GM21529 (cell line): ENCODE data around the gene SF3A2.

Experiments used
- ATAC-seq: cut with Tn5 transposase; IDR thresholded peaks from one replicate; pipeline ENCODE4 v1.9.1; 2021; ENCODE audit not compliant: unreplicated experiment

SF3A2 gene

DNA sequence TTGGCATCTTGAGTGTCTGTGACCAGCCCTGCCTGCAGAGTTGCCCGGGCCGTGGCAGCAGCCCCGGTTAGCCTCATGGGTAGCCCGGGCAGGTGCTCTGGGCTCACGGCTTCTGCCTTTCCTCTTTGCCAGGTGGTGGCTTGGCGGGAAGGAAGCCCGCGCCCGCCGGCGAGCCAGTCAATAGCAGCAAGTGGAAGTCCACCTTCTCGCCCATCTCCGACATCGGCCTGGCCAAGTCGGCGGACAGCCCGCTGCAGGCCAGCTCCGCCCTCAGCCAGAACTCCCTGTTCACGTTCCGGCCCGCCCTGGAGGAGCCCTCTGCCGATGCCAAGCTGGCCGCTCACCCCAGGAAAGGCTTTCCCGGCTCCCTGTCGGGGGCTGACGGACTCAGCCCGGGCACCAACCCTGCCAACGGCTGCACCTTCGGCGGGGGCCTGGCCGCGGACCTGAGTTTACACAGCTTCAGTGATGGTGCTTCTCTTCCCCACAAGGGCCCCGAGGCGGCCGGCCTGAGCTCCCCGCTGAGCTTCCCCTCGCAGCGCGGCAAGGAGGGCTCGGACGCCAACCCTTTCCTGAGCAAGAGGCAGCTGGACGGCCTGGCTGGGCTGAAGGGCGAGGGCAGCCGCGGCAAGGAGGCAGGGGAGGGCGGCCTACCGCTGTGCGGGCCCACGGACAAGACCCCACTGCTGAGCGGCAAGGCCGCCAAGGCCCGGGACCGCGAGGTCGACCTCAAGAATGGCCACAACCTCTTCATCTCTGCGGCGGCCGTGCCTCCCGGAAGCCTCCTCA lies 10.4 kb upstream of the SF3A2 start:
- no peak for ATAC-seq

DNA sequence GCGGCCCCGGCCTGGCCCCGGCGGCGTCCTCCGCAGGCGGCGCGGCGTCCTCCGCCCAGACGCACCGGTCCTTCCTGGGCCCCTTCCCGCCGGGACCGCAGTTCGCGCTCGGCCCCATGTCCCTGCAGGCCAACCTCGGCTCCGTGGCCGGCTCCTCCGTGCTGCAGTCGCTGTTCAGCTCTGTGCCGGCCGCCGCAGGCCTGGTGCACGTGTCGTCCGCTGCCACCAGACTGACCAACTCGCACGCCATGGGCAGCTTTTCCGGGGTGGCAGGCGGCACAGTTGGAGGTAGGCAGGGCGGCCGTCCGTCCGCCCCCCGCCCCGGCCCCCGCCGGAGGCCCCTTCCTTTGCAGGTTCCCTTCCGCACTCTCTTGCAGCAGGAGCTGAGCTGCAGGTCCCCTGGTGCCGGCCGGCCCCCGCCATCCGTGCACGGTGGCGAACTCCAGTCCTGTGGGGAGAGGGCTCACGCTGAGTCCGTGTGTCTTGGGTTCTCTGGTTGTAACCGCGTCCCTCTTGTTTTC lies 9.7 kb upstream of the SF3A2 start:
- no peak for ATAC-seq

DNA sequence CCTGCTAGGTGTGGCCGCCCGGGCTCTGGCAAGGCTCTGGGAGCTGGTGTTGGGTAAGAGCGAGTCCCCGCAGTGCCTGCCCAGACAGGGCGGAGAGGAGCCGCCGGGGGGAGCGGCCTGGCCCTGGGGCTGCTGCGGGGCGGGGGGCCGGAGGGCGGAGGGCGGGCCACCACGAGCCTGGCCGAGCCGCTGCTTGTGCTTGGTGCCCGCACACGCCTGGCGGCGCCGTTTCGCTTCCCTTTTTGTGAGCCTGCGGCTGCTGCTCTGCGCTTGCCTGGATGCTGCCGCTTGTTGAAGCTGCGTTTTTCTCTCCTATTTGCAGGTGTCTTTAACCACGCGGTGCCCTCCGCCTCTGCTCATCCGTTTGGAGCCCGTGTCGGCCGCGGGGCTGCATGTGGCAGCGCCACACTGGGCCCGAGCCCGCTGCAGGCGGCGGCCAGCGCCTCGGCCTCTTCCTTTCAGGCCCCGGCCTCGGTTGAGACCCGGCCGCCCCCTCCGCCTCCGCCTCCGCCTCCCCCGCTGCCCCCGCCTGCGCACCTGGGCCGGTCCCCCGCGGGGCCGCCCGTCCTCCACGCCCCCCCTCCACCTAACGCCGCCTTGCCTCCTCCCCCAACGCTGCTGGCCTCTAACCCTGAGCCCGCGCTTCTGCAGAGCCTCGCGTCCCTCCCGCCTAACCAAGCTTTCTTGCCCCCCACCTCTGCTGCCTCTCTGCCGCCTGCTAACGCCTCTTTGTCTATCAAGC lies 9.0 kb upstream of the SF3A2 start:
- no peak for ATAC-seq

DNA sequence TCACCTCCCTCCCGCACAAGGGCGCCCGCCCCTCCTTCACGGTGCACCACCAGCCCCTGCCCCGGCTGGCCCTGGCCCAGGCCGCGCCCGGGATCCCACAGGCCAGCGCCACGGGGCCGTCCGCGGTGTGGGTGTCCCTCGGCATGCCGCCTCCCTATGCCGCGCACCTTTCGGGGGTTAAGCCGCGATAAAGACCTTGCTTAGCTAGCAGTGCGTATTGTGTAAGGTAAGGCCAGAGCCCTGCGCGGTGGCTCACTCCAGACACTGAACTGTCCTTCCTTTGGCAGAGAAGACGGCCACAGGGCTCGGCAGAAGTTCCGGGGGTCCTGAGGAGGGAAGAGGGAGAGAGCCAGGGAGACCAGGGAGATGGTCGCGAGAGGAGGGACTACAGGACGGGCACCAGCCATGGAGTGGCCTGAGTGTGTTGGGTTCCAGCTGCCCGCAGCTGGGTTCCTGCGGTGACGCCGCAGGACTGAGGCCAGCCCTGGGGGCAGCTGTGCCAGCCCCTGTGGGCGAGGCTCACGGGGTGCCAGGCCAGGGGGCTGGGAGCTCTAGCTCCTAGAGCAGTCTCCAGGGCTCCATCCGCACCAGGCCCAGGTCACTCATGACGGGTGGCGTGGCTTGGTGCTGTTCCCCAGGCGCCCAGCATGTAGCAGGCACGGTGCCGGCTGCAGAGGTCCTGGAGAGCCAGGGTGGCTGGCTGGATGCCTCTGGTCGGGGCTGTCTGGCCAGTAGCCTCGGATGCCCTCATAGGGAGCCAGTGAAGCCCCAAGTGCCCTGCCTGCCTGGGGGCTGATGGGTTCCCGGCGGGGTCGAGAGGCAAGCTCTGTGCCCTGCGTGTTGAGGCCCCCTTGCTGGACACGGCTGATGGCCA lies 8.2 kb upstream of the SF3A2 start:
- ATAC-seq = no peak

DNA sequence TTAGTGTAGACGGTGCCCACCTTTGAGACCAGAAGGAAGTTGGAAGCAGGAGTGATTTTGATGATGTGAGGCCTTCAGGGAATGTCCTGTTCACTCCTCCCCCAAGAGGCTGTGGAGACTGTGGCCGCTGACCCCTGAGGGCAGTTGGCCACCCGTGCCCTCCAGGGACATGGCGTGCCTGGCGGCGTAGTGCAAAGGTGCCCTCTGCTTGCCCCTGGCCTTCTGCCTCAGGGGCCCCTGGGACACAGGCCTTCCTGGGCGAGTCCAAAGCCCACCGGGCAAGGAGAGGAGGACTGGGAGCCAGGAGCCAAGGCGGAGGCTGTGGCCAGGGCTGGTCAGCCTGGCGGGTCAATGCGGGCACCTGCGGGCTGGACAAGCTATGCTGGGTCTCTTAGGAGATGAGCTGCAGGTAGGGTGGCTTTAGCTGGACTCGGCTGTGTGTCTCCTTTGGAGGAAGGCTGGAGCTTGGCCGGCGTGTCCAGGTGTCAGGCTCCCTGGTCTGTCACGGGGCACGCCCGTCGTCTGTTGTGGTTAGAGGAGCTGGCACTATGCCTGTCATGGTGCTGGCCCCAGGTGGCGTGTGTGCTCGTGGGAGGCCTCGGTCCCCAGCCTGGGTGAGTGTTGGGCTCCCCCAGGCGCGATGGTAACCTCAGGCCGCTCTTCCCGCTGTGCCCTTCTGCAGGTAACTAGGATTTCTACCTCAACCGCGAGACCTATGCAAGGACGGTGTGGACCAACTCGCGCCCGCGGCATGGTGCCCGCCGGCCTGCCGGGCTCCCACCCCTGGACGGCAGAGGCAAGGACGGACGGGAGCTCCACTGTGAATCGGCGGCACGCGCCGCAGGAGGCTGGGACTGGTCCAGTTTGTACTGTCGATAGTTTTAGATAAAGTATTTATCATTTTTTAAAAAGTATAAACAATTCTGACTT lies 7.3 kb upstream of the SF3A2 start:
- no peak for ATAC-seq

DNA sequence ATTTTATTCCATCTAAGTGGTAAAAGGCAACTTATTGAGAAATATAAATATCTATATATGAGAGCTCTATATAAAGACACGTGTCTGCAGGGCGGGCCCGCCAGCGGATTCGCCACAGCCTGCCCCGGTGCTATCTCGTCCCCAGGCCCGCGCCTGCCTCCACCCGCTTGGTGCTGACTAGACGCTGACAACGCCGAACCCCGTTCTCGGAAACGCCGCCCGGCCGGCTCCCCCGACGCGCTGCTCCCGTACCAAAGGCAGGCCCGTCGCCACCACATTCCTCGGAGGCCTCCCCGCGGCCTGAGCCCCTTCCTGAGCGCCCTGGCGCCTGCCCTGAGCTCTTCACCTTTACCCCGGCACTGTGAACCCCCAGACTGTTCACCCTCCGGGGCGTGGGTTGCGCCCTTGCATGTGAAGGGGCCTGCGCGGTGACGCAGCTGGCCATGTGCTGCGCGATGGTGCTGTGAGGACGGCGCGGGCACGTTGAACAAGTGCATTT lies 6.5 kb upstream of the SF3A2 start:
- ATAC-seq = no peak

DNA sequence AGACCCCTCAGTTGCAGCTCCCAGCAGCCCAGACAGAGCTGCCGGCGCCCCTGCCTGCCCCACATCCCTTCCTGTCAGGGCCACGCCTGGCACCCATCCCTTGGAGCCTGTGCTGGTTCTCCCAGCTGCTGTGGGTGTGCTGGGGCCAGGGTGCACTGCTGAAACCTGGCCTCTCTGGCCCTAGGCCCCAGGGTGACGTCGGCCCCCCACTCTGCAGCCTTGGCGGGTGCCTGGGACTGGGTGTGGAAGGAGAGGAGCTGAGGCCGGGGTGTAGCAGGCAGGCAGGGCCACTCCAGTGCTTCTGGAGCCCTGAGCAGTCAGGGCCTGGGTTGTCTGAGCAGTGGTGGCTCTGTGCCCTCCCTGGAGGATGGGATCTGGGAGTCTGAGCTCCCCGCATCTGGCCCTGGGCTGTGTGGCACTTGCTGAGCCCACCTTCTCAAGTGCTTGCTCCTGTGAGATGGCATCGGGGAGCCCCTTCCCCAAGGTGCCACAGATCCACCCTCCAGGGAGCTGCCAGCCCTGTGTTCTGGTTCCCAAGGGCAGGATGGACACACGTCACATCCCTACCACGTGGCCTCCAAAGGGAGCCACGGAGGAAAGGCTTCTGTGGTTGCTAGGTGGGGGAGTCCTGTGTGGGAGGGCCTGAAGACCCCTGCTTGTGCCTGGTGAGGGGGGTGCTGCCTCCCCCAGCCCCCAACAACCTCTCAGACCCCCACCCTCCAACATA lies 5.7 kb upstream of the SF3A2 start:
- ATAC-seq = no peak

DNA sequence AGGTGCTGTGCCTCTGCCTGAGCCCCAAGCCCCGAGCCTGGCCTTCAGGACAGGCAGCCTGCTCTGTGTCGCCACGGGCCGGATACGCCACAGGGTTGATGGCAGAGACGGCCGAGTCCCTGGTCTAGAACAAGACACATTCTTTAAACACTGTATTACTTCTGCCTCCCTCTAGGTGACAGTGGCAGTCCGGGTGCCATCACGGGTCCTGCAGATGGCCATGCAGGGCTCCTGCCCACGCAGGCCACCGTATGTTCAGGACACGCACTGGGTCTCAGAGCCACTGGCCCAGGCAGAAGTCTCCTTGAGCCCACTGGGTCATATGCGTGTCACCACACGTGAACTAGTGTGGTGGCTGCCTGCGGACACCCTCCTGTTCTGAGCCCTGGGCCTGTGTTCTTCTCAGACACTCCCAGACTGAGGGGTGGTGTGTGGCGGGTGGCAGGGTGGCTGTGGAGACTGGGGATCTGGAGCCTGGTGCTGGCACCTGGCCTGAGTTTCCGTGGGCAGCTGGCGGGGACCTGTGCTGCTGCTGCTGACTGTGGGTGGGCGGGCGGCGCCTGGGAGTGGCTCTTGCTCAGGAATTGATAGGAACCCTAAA lies 4.9 kb upstream of the SF3A2 start:
- no peak for ATAC-seq

DNA sequence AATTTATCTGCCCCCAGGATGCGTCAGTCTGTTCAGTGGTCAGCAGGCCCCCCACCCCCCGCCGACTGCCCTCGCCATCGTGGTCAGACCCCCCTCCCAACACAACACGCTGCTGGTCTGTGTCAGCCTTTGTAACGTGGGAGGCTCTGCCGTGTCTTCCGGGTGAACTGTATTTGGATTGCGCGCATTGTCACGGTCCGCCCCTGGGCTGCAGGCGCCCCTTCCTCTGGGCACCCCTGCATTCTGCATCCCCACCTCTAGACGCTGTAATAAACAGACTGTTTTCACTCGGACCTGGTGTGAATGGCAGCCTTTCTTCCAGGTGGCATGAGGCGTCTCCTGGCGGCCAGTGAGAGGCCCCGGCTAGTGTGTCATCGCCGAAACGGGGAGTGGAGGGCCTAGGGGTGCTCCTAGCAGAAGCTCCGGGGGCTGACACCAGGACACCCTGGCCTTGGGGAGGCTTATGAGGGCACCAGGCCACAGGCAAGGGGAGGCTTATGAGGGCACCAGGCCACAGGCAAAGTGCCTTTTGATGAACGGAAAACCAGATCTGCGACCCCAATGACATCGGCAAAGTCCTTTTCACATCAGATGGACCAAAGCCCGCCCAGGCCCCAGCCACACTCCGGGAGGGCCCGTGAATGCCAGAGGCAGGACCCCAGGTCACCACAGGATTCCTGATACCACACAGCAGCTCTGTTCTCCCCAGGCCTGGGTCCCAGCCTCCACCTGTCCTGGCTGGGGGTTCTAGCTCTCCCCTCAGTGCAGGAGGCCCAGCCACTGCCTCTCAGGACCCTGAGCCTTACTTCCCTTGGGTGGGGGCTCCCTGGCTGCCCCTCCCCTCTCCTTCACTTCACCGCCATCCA lies 4.1 kb upstream of the SF3A2 start:
- ATAC-seq = no peak

DNA sequence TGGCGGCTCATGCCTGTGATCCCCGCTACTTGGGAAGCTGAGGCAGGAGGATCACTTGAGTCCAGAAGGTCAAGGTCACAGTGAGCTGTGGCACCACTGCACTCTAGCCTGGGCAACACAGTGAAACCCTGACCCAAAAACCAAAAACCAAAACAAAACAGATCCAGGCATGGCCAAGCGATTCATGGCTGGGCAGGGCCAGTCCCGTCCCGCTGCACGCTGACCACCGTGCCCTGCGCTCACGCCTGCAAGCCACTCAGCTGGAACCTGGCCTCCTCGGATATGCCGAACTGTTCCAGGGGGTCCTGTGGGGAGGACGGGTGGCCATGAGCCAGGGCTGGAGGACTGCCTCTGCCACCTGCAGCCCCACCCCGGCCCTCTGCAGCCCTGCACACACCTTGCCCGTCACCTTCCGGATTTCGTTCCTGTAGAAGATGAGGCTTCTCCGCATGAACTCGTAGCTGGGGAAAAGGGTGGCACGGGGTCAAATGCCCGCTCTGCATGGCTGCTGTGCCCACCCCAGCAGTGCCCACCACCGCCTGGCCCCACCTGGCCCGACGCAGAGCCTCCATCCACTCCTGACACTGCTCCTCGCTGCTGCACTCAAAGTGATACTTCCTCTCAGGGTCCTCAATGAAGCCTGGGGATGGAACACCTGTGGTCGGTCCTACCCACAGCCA lies 2.9 kb upstream of the SF3A2 start:
- no peak for ATAC-seq

DNA sequence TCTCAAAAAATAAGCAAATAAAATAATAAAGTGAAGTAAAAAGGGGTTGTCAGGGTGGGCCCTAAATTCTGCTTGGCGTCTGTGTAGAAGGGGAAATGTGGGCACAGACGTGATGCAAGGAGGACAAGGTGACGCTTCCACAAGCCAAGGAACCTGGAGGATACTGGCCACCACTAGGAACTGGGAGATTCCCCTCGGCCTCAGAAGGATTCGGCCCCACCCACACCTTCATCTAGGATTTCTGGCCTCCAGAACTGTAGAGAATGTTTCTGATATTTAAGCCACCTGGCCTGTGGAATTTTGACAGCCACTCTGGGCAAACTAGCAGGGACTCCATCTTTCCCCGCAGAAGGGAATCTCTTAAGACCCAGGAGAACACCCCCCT lies 1.6 kb upstream of the SF3A2 start:
- no peak for ATAC-seq

DNA sequence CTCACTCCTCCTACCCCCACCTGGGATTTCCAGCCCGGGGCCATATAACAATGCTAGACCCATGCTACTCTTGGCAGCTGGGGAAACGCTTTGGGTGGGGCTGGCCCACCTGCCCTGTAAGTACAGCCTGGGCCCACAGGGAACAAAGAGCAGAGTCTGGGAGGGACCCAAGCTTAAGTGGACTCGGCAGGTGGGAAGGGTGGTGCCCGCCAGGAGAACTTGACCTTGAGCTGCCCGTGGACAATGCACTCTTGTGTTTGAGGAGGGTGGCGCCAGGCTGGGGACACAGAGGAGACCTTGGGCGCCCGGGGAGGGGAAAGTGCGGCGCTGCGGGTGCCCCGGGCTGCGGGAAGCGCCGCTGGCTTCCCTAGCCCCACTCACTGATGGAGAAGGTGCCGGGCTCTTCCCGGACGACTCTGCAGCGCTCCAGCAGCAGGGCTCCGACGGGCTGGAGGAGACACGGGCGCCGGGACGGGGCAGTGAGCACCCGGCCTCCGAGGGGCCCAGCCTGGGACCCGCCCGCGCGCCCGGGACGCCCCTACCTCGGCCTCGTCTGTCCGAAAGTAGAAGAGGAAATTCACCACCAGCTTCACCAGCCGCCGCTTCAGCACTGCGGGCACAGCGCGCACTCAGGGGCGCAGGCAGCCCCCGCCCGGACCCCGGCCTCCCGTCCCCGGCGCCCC lies 1.1 kb upstream of the SF3A2 start:
- ATAC-seq = no peak

DNA sequence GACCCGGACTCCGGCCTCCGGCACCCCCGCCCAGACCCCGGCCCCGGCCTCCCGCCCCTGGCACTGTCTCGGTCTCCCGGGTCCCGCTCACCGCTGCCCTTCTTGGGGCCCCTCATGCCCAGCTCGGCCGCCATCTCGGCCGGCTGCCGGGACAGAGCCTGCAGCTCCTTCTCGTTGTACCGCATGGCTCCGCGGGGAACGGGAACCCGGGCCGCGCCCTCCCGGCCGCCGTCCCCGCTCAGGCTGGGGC lies 635 bp upstream of the SF3A2 start:
- no peak for ATAC-seq

DNA sequence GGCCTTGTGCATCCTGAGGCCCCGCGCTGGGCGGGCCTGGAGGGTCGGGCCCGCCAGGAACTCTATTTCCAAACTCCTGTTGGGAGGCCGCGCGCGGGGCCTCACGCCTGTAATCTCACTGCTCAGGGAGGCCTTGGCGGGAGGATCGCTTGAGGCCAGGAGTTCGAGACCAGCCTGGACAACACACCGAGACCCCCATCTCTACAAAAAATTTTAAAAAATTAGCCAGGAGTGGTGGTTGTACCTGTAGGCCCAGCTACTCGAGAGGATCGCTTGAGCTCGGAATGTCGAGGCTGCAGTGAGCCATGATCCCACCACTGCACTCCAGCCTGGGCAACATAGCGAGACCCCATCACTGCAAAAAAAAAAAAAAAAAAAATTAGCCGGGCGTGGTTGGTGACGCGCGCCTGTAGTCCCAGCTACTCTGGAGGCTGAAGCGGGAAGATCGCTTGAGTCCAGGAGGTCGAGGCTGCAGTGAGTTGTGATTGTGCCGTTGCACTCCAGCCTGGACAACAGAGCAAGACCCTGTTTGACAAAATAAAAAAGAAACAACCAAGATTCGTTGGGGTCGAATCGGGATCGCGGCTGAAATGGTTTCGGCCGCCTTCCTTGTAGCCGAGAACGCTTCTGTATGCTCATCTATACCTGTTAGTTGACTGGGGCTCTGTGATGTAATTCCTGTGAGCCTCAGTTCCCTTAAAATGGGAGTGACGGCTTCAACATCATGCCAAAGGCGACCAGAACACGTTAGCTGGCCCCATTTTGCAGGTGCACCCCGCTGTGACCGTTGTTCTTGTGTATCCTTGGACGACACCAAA lies 636 bp downstream of the SF3A2 start:
- no peak for ATAC-seq

DNA sequence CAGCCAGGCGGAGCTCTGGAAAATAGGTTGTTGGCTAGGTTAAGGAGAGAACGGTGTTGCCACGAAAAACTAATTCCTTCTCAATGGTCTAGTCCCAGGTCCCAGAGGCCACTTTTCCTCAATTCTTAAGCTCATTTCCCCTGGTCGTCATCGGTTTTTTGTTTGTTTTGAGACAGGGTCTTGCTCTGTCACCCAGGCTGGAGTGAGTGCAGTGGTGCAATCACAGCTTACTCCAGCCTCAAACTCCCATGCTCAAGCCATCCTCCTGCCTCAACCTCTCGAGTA lies 1.2 kb downstream of the SF3A2 start:
- no peak for ATAC-seq

DNA sequence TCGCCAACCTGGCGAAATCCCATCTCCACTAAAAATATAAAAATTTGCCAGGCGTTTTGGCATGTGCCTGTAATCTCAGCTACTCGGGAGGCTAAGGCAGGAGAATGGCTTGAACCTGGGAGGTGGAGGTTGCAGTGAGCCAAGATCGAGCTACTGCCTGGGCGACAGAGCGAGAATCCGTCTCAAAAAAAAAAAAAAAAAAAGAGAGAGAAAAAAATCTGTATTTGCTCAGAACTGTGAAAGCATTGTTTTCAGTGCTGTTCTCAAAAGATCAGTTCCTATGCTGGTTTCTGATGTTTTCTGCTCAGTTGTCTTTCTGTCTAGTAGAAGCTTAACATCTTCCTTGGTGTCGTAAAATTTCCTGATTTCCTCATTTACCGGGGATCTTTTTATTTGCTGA lies 2.5 kb downstream of the SF3A2 start:
- ATAC-seq = no peak
